HL-60/S4 treated with phorbol 12-myristate 13-acetate at 8.2 ng/mL for 4 days and 3 days (cell line): ENCODE results near the gene ELOA2.
"Not testable (repeated sequence)": the region's sequence is repeated elsewhere in the genome, so short reads cannot be mapped to it uniquely, and the experiment has no call there.

Experiments used
- in situ Hi-C: fragments of 300-500 bp; cut with MboI; formaldehyde crosslinking; loops from 2 replicates; pipeline ENCODE4 v1.15.0; 2022; ENCODE audit warnings: low sequenced_read_pairs

The ELOA2 gene, protein sequence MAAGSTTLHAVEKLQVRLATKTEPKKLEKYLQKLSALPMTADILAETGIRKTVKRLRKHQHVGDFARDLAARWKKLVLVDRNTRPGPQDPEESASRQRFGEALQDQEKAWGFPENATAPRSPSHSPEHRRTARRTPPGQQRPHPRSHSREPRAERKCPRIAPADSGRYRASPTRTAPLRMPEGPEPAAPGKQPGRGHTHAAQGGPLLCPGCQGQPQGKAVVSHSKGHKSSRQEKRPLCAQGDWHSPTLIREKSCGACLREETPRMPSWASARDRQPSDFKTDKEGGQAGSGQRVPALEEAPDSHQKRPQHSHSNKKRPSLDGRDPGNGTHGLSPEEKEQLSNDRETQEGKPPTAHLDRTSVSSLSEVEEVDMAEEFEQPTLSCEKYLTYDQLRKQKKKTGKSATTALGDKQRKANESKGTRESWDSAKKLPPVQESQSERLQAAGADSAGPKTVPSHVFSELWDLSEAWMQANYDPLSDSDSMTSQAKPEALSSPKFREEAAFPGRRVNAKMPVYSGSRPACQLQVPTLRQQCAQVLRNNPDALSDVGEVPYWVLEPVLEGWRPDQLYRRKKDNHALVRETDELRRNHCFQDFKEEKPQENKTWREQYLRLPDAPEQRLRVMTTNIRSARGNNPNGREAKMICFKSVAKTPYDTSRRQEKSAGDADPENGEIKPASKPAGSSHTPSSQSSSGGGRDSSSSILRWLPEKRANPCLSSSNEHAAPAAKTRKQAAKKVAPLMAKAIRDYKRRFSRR

DNA sequence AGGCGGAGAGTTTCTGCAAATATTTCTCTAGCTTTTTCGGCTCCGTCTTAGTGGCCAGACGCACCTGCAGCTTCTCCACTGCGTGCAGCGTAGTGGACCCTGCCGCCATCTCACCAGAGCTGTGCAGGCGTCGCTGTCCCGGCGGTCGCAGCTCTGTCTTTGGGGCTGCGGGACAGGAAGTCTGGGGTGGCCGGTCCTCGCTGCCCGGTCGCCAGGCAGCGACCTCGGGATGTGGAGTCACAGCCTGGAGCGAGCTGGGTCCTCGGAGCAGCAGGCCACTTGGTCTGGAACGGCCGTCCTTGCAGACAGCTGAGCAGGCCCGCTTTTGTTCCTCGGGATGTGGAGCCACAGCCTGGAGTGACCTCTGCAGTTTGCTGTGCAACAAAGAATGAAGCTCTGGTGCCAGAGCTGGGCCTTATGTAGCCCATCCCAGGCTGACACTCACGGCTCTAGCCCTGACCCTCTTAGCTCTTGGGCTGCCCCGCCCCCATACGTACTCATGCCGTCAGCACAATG, at the start of gene ELOA2:
TSS of gene ELOA2 (minus strand) at position 466 of the 516 bp plus-strand sequence. CDS start at position 109, 357 bp downstream.
- in situ Hi-C loops: no loop called here

DNA sequence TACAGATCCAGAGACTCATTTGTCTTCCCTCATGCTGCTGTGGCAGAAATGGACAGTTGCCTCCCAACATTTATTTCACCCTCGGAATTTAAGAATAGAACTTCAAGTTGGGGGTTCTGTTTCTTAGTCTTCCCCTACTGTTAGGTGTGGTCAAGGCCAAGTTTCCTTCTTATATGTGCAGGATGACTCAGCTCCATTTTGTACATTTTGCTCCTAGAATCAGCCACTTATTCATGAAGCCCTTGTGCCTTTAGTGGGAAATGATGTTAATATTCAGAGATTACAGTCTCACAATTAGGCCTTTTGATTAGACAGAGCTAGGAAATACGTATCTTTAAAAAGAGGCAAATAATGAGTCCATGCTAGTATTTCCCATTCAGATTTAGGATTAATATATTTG, 46.2 kb upstream of the ELOA2 start:
- in situ Hi-C loops: no loop called here

- in situ Hi-C loops: no loop called here
Measured at GRCh38 chr18:47080872-47081271, 45.5 kb upstream of the ELOA2 start.

- in situ Hi-C loops: no loop called here
Measured at GRCh38 chr18:47077111-47077510, 41.7 kb upstream of the ELOA2 start.

GRCh38 chr18:47075098-47075883, 39.9 kb upstream of the ELOA2 start:
- in situ Hi-C loops: no loop called here

- in situ Hi-C loops: no loop called here
Measured at GRCh38 chr18:47067648-47068047, 32.2 kb upstream of the ELOA2 start.

GRCh38 chr18:47063096-47063495, 27.7 kb upstream of the ELOA2 start:
- in situ Hi-C loops: no loop called here

DNA sequence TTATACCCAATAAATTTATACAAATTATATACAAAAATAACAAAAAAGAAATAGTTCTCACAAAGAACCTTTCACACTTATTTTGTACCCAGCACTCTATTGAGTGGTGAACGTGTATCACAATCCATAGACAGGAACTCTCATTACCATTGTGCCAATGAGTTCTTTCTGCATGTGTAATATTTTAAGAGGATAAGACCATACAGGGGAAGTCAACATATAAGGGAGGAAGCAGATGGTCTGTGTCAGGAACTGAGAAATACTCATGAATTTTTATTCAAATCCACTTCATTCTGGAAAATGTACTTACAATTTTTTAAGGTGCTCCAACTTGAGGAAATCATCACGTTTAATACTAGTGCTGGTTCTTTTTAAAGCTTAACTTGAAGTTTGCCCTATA, 27.1 kb upstream of the ELOA2 start:
- in situ Hi-C loops: no loop called here

DNA sequence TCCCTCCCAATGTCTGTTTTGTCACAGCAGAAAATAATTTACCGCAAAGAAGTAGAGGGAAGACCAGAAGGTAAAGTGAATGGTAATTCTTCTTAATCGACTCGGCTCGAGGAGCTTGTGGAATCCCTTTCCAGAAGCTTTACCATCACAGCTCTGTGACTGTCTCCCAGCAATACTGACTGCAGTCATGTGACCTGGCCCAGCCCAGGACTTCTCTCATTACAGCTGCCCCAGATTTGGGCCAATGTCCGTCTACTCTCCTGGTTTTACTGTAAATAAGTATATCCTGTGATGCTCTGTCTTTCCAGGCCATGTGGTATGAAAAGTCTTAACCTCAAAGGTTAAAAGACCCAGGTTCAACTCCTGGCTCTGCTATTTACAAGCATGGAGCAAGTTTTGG, 18.9 kb upstream of the ELOA2 start:
- in situ Hi-C loops: no loop called here

DNA sequence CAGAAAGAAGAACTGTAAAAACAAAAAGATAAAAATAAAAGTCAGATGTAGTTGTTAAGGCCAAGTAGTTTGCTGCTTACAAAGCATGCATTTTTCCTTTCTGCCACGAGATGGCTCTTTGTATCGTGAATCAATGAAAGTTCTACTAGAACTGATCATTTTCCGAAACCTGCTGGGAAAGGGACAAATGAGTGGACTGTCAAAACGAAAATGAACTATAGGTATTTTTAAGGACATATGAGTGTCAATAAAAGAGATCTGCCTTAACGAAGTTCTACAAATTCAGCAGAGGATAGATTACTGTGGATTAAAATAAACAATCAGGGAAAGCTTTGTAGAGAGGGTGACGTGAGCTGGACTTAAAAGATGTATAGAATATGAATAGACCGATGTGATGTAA, 15.0 kb upstream of the ELOA2 start:
- in situ Hi-C loops: no loop called here

GRCh38 chr18:47040982-47041381, 5.6 kb upstream of the ELOA2 start:
- in situ Hi-C loops: no loop called here

- in situ Hi-C loops: no loop called here
Measured at GRCh38 chr18:47036927-47037578, 1.6 kb upstream of the ELOA2 start.

DNA sequence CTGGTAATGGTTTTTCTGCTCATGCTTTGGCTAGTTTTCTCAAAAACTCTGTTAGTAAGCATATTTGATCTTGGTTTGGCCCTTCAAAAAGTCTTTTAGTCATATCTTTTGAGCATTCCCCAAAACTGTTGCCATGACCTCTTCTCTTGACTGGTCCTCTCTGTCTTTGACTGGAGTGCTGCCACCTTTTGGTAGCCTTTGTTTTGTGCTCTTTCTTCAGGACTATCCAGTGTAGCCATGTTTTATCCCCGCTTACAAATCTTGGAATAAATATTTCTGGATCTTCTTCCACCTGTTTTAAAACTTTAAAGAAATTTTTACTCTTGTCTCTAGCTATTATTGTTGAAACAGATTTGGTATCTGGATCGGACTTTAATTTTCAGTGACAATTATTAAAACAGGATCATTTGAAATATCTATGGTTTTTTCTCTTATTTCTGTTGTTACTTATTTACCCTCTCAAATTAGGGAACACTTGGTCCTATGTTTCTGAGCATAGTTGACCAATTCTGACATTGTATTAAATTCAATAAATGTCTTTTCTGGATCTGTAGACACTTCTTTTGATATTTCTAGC, 965 bp upstream of the ELOA2 start:
- in situ Hi-C loops: no loop called here

- in situ Hi-C loops: not testable (repeated sequence)
Measured at GRCh38 chr18:47034591-47034990, 830 bp downstream of the ELOA2 start.

DNA sequence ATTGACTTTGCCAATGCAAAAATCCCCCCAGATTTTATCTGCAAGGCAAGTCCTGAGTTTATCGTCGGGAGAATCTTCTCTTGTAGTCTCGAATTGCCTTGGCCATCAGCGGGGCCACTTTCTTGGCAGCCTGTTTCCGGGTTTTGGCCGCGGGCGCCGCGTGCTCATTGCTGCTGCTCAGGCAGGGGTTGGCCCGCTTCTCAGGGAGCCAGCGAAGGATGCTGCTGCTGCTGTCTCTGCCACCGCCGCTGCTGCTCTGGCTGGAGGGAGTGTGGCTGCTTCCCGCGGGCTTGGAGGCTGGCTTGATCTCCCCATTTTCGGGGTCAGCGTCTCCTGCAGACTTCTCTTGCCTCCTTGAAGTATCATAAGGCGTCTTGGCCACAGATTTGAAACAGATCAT, 2.5 kb downstream of the ELOA2 start:
- in situ Hi-C loops: no loop called here

- in situ Hi-C loops: not testable (repeated sequence)
Measured at GRCh38 chr18:47030887-47031286, 4.5 kb downstream of the ELOA2 start.

DNA sequence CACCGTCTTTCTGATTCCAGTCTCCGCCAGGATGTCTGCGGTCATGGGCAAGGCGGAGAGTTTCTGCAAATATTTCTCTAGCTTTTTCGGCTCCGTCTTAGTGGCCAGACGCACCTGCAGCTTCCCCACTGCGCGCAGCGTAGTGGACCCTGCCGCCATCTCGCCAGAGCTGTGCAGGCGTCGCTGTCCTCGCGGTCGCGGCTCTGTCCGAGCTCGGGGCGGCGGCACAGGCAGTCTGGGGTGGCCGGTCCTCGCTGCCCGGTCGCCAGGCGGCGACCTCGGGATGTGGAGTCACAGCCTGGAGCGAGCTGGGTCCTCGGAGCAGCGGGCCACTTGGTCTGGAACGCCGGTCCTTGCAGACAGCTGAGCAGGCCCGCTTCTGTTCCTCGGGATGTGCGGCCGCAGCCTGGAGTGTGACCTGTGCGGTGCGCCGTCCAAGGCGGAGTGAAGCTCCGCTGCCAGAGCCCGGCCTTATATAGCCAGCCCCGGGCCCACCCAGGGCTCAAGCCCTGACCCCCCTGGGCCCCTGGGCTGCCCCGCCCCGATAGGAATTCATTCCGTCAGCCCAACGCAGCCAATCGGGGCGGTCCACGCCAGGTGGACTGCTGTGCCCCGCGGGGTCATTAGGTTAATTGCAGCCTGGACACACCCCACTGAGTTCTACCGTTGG, 5.6 kb downstream of the ELOA2 start:
- in situ Hi-C loops: not testable (repeated sequence)

- in situ Hi-C loops: not testable (repeated sequence)
Measured at GRCh38 chr18:47028738-47029137, 6.7 kb downstream of the ELOA2 start.

- in situ Hi-C loops: not testable (repeated sequence)
Measured at GRCh38 chr18:47025557-47026174, 9.8 kb downstream of the ELOA2 start.
